ENCODE data around the gene ZNF611. TPM values are rescaled to one million over a fixed set of nuclear protein-coding genes. Genes with fewer than 3 reads are reported as not detected.
"Not testable (repeated sequence)": the region's sequence is repeated elsewhere in the genome, so short reads cannot be mapped to it uniquely, and the experiment has no call there.

Gene ZNF611
- polyA plus RNA-seq, 1 of the 3 experiments (the other 2 are of a cell fraction): 2.6 TPM

DNA sequence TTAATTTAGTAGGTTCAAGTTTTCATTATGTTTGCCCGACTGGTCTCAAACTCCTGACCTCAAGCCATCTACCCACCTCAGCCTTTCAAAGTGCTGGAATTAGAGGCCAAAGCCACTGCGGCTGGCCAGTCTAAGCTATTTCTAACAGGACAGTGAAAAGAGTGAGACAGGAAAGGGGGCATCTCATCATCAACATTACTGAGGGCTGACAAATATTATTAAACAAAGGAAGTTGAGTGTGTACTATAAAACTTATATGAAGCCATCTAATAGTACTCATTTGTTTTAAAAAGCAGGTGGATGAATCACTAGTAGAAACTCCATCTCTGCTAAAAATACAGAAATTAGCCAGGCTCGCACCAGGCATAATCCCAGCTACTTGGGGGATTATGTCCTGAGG is 24.3 kb downstream of the ZNF611 start (continued):
- TF ChIP-seq, protein P1, sequence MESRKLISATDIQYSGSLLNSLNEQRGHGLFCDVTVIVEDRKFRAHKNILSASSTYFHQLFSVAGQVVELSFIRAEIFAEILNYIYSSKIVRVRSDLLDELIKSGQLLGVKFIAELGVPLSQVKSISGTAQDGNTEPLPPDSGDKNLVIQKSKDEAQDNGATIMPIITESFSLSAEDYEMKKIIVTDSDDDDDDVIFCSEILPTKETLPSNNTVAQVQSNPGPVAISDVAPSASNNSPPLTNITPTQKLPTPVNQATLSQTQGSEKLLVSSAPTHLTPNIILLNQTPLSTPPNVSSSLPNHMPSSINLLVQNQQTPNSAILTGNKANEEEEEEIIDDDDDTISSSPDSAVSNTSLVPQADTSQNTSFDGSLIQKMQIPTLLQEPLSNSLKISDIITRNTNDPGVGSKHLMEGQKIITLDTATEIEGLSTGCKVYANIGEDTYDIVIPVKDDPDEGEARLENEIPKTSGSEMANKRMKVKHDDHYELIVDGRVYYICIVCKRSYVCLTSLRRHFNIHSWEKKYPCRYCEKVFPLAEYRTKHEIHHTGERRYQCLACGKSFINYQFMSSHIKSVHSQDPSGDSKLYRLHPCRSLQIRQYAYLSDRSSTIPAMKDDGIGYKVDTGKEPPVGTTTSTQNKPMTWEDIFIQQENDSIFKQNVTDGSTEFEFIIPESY (IDR thresholded peaks at IDR 0.05; ENCODE audit: borderline replicate concordance, low read depth): no peak
- TF ChIP-seq GABPA (IDR thresholded peaks at IDR 0.05; ENCODE audit: low read depth): no peak
- TF ChIP-seq RFX5 (IDR thresholded peaks at IDR 0.05; ENCODE audit: low read length): no peak
- TF ChIP-seq GATA2 (CRISPR knock-in tag; IDR thresholded peaks at IDR 0.05): no peak
- TF ChIP-seq SMC3 (IDR thresholded peaks at IDR 0.05; ENCODE audit: low read depth, low read length): no peak
- no peak for TF ChIP-seq RAD21 (IDR thresholded peaks at IDR 0.05; ENCODE audit: low read length)
- no peak for TF ChIP-seq ELF1 (IDR thresholded peaks at IDR 0.05)
- TF ChIP-seq CHD2 (IDR thresholded peaks at IDR 0.05; ENCODE audit: low read length, partially characterized antibody): no peak

DNA sequence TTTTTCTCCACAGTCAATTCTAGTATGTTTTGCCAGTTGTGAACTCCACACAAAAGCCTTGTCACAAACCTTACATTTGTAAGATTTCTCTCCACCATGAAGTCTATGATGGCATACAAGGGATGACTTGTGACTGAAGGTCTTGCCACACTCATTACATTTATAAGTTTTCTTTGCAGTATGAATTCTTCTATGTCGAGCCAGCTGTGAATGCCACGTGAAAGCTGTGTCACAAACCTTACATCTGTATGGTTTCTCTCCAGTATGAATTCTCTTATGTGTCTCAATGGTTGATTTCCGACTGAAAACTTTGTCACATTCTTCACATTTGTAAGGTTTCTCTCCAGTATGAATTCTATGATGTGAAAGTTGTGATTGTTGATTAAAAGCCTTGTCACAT is 29.2 kb downstream of the ZNF611 start:
- H3K4me2 ChIP-seq; H3F3A ChIP-seq (replicated peaks; ENCODE audit: insufficient read depth); H3K4me3 ChIP-seq (ENCODE audit: low read depth in 2 of 2, low read length in 1 of 2); DNase-seq; H3K9me3 ChIP-seq; CTCF ChIA-PET; H3K79me2 ChIP-seq (ENCODE audit: insufficient read depth); H3K27ac ChIP-seq (ENCODE audit: low read depth in 2 of 2, low read length in 1 of 2); POLR2A ChIA-PET; H3K9ac ChIP-seq; H2AFZ ChIP-seq (ENCODE audit: low read depth); H3K4me1 ChIP-seq (ENCODE audit: control insufficient read depth in 1 of 2, insufficient read depth in 2 of 2, low read depth in 1 of 2, low read length in 1 of 2); H3K27me3 ChIP-seq (ENCODE audit: insufficient read depth); H4K20me1 ChIP-seq (ENCODE audit: insufficient read depth); H3K9me2 ChIP-seq: not testable (repeated sequence)
- peaks cover 6 to 54% of the 10 kb centered on the region in 2 experiments for H3K36me3 ChIP-seq (replicated peaks in 1 of 2; ENCODE audit: control insufficient read depth in 1 of 2, insufficient read depth in 2 of 2, low read length in 1 of 2)
- WGBS (ENCODE audit: low lambda C conversion rate): 84% methylated on average over 3 of the region's 3 CpGs

DNA sequence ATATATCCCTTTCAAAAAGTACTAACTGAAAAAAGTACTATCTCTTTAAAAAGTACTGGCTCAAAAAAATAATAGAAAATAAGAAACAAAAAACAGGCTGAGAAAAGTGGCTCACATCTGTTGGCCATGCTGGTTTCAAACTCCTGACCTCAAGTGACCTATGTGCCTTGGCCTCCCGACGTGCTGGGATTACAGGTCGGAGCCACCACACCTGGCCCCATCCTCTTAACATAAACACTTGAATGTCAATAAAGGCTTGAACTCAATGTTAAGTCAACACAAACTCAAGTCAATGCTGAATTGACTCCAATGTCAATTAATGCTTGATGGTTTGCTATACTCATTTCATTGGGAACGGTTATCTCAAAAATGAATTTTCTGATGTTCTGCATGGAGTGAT is 30.9 kb downstream of the ZNF611 start:
- Histone ChIP-seq H3K4me3 (ENCODE audit: low read depth in 2 of 2, low read length in 1 of 2) (no peak overlapping the region), H3K9me2 (no peaks in the 10 kb centered on the region), H3K27ac (ENCODE audit: low read depth in 2 of 2, low read length in 1 of 2) (no peak overlapping the region), H3K36me3 (replicated peaks in 1 of 2; ENCODE audit: control insufficient read depth in 1 of 2, insufficient read depth in 2 of 2, low read length in 1 of 2) (peaks cover 6 to 47% of the 10 kb centered on the region in 2 experiments), H3K4me1 (ENCODE audit: control insufficient read depth in 1 of 2, insufficient read depth in 2 of 2, low read depth in 1 of 2, low read length in 1 of 2) (no peaks in the 10 kb centered on the region), H3K9ac (no peak overlapping the region), H3F3A (replicated peaks; ENCODE audit: insufficient read depth) (no peaks in the 10 kb centered on the region), H3K27me3 (ENCODE audit: insufficient read depth) (no peaks in the 10 kb centered on the region), H3K4me2 (no peak overlapping the region), H3K79me2 (ENCODE audit: insufficient read depth) (no peaks in the 10 kb centered on the region), H3K9me3 (no peaks in the 10 kb centered on the region), H2AFZ (ENCODE audit: low read depth) (no peak overlapping the region), H4K20me1 (ENCODE audit: insufficient read depth) (no peaks in the 10 kb centered on the region)
- TF ChIP-seq YY1 (IDR thresholded peaks at IDR 0.05; ENCODE audit: low read depth) (no peak), FOXM1 (IDR thresholded peaks at IDR 0.05; ENCODE audit: low read depth) (no peak), EP300 (IDR thresholded peaks at IDR 0.05; ENCODE audit: borderline replicate concordance in 1 of 2, low read depth in 1 of 2, low read length in 1 of 2) (no peak), GATA2 (CRISPR knock-in tag; IDR thresholded peaks at IDR 0.05) (no peak), RXRA (IDR thresholded peaks at IDR 0.05; ENCODE audit: borderline replicate concordance, low read depth) (no peak), MEF2A (IDR thresholded peaks at IDR 0.05; ENCODE audit: borderline replicate concordance, low read depth) (no peak)
- TF ChIP-seq, protein P2, sequence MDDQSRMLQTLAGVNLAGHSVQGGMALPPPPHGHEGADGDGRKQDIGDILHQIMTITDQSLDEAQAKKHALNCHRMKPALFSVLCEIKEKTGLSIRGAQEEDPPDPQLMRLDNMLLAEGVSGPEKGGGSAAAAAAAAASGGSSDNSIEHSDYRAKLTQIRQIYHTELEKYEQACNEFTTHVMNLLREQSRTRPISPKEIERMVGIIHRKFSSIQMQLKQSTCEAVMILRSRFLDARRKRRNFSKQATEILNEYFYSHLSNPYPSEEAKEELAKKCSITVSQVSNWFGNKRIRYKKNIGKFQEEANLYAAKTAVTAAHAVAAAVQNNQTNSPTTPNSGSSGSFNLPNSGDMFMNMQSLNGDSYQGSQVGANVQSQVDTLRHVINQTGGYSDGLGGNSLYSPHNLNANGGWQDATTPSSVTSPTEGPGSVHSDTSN (IDR thresholded peaks at IDR 0.05): no peak
- TF ChIP-seq, protein P3, sequence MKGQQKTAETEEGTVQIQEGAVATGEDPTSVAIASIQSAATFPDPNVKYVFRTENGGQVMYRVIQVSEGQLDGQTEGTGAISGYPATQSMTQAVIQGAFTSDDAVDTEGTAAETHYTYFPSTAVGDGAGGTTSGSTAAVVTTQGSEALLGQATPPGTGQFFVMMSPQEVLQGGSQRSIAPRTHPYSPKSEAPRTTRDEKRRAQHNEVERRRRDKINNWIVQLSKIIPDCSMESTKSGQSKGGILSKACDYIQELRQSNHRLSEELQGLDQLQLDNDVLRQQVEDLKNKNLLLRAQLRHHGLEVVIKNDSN (IDR thresholded peaks at IDR 0.05; ENCODE audit: borderline replicate concordance, low read depth): no peak
- ChIA-PET POLR2A (no interaction called here), CTCF (no interaction called here)
- no peak for DNase-seq
- 88% methylated on average over 4 of the region's 4 CpGs for WGBS (ENCODE audit: low lambda C conversion rate)

Data from SK-N-SH (cell line).